ENCODE results near the gene GATAD2B. TPM values are rescaled to one million over a fixed set of nuclear protein-coding genes. Genes with fewer than 3 reads are reported as not detected.

The GATAD2B gene
- polyA plus RNA-seq, 2 of the 4 experiments (the other 2 are of a cell fraction), result 4.9 to 8.2 TPM

GRCh38 chr1:153881751-153882150 lies 41.0 kb downstream of the GATAD2B start:
- ATAC-seq, result peak in 1 of 2 experiments; percentile 39; a peak in 1 of 6 replicates
- ChIA-PET POLR2A (no interaction called here), CTCF (interaction anchor here (0.6 to 1.8 kb wide), 6 partner anchors 12 to 371 kb away, joined by 3 to 6 read pairs (median 4); partner anchors contain the start of gene DENND4B)
- Histone ChIP-seq H3K4me1 (peaks cover 7% of the 10 kb centered on the region; the same call in 1 of the 3 replicates), H3K4me2 (no peak overlapping the region), H3K4me3 (no peak overlapping the region), H3K27ac (no peak overlapping the region), H3K9me3 (no peaks in the 10 kb centered on the region)
- no peak for FAIRE-seq
- TF ChIP-seq CHD2 (IDR thresholded peaks at IDR 0.05; ENCODE audit: low read length, partially characterized antibody) (no peak), CTCF (IDR thresholded peaks at IDR 0.05) (no peak), RAD21 (conservative IDR thresholded peaks at IDR 0.05 in 1 of 2, IDR thresholded peaks at IDR 0.05 in 1 of 2) (no peak), FOXS1 (CRISPR knock-in tag; IDR thresholded peaks at IDR 0.05) (no peak), KDM1A (IDR thresholded peaks at IDR 0.05; ENCODE audit: low read depth) (no peak), FOSB (CRISPR knock-in tag; IDR thresholded peaks at IDR 0.05) (no peak)
- 61% methylated on average over 9 of the region's 9 CpGs for WGBS (ENCODE audit: missing lambda C conversion rate)
- no peak for DNase-seq (ENCODE audit: low read depth in 1 of 2, low spot score in 1 of 2)

GRCh38 chr1:153880962-153881361 lies 41.8 kb downstream of the GATAD2B start:
- TF ChIP-seq EHF (CRISPR knock-in tag; IDR thresholded peaks at IDR 0.05) (no peak), RAD21 (conservative IDR thresholded peaks at IDR 0.05 in 1 of 2, IDR thresholded peaks at IDR 0.05 in 1 of 2) (no peak), SREBF2 (IDR thresholded peaks at IDR 0.05) (no peak), CEBPB (IDR thresholded peaks at IDR 0.05) (no peak), POLR2AphosphoS2 (conservative IDR thresholded peaks at IDR 0.05; ENCODE audit: low read length) (no peak), FOXS1 (CRISPR knock-in tag; IDR thresholded peaks at IDR 0.05) (no peak), HOXB5 (CRISPR knock-in tag; IDR thresholded peaks at IDR 0.05) (no peak), ZFP36 (IDR thresholded peaks at IDR 0.05; ENCODE audit: borderline replicate concordance, partially characterized antibody) (no peak), NR3C1 (IDR thresholded peaks at IDR 0.05) (no peak), BHLHE40 (IDR thresholded peaks at IDR 0.05; ENCODE audit: low read depth, low read length) (no peak), HEYL (CRISPR knock-in tag; IDR thresholded peaks at IDR 0.05) (no peak), USF2 (IDR thresholded peaks at IDR 0.05) (no peak), RNF2 (IDR thresholded peaks at IDR 0.05; ENCODE audit: borderline replicate concordance, low read depth) (no peak)
- H3K4me2 ChIP-seq, result no peak overlapping the region
- CTCF ChIA-PET, result interaction anchor here (0.6 to 1.8 kb wide), 3 partner anchors 12 to 209 kb away, joined by 3 to 6 read pairs (median 5); partner anchors contain the start of gene DENND4B
- no peaks in the 10 kb centered on the region for H3K9me3 ChIP-seq
- DNase-seq (ENCODE audit: low read depth in 1 of 2, low spot score in 1 of 2) (peak in 1 of 2 experiments; percentile 47), FAIRE-seq (no peak), ATAC-seq (peak; percentile 34 to 73; a peak in 3 of 6 replicates)
- no peak overlapping the region for H3K4me3 ChIP-seq
- 76% methylated on average over 5 of the region's 5 CpGs for WGBS (ENCODE audit: missing lambda C conversion rate)
- POLR2A ChIA-PET, result no interaction called here
- H3K27ac ChIP-seq, result no peak overlapping the region
- H3K4me1 ChIP-seq, result peaks cover 7% of the 10 kb centered on the region; the same call in 1 of the 3 replicates

- H3K4me2 ChIP-seq, result no peak overlapping the region
- 88% methylated on average over 9 of the region's 9 CpGs for WGBS (ENCODE audit: missing lambda C conversion rate)
- no peak for TF ChIP-seq FOSL2 (IDR thresholded peaks at IDR 0.05)
- no peak for TF ChIP-seq FOSL2 (CRISPR knock-in tag; IDR thresholded peaks at IDR 0.05)
- TF ChIP-seq JUN (IDR thresholded peaks at IDR 0.05), result no peak
- no peak for TF ChIP-seq USF2 (IDR thresholded peaks at IDR 0.05)
- no peak for TF ChIP-seq MAZ (IDR thresholded peaks at IDR 0.05; ENCODE audit: borderline replicate concordance, low read depth, low read length)
- no peak for TF ChIP-seq CHD2 (IDR thresholded peaks at IDR 0.05; ENCODE audit: low read length, partially characterized antibody)
- TF ChIP-seq PHF8 (IDR thresholded peaks at IDR 0.05; ENCODE audit: borderline replicate concordance, low read depth), result no peak
- TF ChIP-seq KDM1A (IDR thresholded peaks at IDR 0.05; ENCODE audit: low read depth), result no peak
- no peak for TF ChIP-seq GATA3 (IDR thresholded peaks at IDR 0.05; ENCODE audit: borderline replicate concordance)
- DNase-seq (ENCODE audit: low read depth in 1 of 2, low spot score in 1 of 2) (no peak), ATAC-seq (no peak), FAIRE-seq (no peak)
- H3K27ac ChIP-seq, result no peak overlapping the region
- ChIA-PET POLR2A (no interaction called here), CTCF (no interaction called here)
- no peak overlapping the region for H3K4me3 ChIP-seq
- peaks cover 7% of the 10 kb centered on the region; the same call in 1 of the 3 replicates for H3K4me1 ChIP-seq
- H3K9me3 ChIP-seq, result no peaks in the 10 kb centered on the region
These were observed 42.7 kb downstream of the GATAD2B start for GRCh38 chr1:153880024-153880423.
